DMS 273 (cell line): ENCODE results near the gene ADAMTS8.
A peak's percentile ranks its signal among the peaks of the same experiment; 100 is the strongest.

Experiments
- DNase-seq: peaks from one replicate; lab custom pipeline; 2025; ENCODE audit not compliant: unreplicated experiment; lab: John Stamatoyannopoulos, UW

The ADAMTS8 gene

DNA sequence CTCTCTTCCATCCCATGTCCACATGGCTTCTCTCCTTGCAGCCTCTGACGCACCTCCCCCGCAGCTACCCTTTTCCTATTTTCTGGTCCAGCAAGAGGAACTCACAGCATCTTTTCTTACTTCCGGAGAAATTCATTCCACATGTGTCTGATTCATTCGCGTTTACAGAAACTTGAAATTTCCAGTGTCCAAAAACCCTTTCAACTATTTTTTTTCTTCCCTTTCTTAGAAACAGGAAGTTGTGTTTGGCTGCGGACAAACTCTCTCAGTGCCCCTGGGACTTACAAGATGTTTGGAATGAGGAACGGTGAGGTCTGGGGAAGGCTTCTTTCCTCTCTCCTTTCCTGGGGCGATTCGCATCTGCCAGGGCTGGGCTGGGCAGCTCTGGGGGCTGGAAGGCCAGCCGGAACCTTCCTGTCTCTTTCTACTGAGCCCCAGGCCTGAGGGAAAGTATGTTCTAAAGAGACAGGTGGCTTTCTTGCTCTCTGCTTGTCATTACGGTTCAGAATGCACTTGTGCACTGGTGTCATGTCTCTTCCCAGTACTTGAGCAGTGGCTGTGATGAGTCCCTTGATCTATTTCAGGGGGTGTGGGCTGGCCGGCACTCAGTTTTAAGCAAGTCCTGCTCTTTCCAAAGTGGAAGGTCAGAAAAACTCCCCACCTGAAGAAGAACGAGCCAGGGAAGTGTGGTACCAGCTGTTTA, 27.5 kb downstream of the ADAMTS8 start:
- no peak for DNase-seq

- DNase-seq = no peak
Observed at GRCh38 chr11:130399196-130399595, 29.2 kb downstream of the ADAMTS8 start.

DNA sequence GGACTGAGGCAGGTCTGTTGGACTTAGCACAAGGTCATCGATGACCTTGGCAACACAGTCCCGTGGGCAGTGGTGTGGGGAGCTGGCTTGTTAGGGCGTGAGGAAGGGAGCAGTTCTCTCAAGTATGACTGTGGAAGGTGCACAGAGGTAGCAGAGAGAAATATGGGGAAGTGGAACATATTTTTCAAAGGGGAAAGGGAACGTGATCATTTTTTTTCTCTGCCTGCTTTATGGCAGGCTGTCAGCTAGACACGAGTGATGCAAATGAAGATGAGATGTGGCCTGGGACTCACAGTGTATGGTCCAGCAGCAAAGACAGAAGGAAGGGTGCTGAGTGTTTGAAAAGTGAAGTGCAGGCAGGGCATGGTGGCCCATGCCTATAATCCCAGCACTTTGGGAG, 30.6 kb downstream of the ADAMTS8 start:
- DNase-seq = no peak

DNA sequence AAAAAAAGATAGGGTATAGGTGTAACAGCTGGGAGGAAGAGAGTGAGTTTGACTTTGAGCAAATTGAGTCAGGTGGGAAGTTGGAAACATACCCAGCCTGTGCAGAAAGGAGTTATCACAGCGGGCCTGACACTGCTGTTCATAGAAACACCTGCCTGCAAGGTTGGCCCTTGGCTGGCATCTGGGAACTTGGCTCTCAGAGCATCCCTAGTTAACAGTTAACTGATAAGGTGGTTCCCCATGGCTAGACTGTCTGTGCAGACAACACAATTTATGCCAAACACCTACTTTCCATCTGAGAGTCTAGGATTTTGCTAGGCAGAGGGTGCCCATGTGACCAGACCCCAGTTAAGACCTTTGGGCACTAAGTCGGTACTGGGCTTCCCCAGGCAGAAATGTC, 31.4 kb downstream of the ADAMTS8 start:
- DNase-seq = no peak

- DNase-seq = no peak
Observed at GRCh38 chr11:130394615-130395014, 33.8 kb downstream of the ADAMTS8 start.

- DNase-seq = no peak
Observed at GRCh38 chr11:130391711-130392110, 36.7 kb downstream of the ADAMTS8 start.

- peak; percentile 25 for DNase-seq
Observed at GRCh38 chr11:130390071-130390758, 38.2 kb downstream of the ADAMTS8 start.

DNA sequence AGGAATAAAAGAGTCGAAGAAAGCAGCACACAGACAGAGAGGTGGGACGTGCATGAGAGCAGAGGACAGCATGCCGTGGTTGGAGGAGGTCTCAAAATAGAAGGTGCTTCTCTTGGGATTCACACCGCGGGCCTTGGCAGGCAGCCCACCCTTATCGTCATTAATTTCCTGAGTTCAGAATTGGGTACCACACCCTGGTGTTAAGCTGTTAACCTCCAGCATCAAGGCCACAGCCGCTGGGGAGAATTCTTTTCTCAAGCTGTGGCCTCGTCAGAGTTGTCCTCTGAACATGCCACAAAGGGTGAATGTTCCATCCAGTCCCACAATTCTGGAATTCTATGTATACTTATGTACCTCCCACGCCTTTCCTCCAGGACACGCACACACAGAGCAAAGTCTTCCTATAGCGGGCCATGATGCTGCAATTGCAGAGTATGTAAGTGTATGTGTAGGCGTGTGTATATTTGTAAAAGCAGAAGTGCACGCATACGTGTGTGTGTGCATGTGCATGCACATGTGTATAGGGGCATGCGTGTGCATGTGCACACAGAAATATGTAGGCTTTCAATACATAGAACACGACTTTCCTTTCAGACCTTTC, 39.0 kb downstream of the ADAMTS8 start:
- DNase-seq = no peak

DNA sequence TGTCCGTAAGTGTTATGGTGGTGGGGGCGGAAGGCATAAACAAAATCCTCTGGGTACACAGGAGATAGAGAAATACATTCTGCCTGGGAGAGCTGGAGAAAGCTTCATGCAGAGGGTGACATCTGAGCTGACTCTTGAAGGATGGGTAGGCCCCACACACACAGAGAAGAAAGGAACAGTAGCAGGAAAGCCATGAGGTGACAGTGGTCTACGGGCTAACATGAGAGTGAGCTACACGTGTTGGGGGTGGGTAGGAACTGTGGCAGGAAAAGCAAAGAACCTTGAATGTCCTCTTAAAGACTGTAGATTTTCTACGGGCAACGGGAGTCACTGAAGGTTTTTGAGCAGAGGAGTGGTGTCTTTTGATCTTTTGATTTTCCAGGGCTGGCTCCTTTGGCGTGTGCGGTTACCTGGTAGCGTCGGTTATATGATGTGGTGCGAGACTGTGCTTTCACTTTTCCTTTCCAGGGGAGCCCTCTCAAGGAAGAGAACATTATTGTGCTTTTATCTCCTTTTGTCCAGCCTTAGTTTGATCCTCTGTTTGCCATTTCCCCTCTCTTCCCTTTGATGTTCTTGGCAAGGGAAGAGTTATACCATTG, 39.7 kb downstream of the ADAMTS8 start:
- DNase-seq = no peak

- DNase-seq = no peak
Observed at GRCh38 chr11:130386056-130386455, 42.4 kb downstream of the ADAMTS8 start.

- DNase-seq = no peak
Observed at GRCh38 chr11:130383344-130384211, 44.8 kb downstream of the ADAMTS8 start.

- DNase-seq = peak; percentile 45
Observed at GRCh38 chr11:130381317-130381716, 47.1 kb downstream of the ADAMTS8 start.

DNA sequence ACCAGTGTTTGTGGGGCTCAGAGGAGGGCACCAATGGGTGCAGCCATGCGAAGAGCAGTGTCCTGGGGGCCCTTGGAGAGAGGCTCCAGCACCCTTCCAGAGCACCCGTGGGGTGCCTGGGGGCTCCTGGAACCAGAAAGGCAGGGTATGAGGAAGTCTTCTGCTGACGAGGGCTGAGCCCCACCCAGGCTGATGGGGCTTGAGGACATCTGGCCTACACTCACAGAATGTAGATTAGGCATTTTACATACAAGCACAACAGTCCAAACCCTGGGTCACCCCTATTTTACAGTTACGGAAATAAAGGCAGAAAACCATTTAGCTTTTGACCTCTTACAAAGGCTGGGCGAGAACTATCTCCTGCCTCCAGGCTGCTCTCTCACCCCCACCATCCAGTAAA, 47.6 kb downstream of the ADAMTS8 start:
- DNase-seq = no peak

GRCh38 chr11:130379276-130379675, 49.1 kb downstream of the ADAMTS8 start:
- DNase-seq = no peak

DNA sequence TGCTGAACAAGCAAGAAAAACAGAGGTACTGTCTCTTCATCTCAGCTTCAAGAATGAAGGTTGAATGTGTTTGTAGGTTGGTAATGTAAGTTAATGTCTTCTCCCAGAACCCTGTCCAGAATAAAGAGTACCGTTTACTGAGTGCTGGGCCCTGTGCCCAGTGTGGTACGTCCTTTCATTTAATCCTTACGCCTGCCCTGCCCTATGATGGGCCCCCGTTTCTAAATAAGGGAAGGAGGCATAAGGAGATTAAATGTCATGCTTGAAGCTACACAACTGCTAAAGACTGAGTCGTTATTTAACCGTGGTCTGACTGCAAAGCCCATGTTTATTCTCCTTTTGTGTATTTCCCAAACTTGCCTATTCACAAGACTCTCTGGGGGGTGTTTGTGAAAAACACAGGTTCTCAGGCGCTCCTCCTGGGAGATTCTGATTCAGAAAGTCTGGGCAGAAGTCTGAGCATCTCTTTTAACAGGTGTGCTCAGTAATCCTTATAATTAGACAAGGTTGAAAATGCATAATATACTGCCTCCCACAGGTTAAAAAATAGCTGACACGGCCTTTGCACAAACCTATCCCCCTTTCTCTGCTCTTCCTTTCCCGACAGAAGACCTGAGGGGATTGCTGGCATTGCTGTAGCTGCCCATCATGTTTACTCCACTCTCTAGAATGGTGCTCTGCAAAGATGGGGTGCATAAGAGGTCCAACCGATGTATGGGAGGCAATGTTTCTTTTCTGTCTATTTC, 57.4 kb downstream of the ADAMTS8 start:
- peak; percentile 10 for DNase-seq

GRCh38 chr11:130369713-130370112, 58.7 kb downstream of the ADAMTS8 start:
- DNase-seq = no peak

GRCh38 chr11:130369141-130369691, 59.2 kb downstream of the ADAMTS8 start:
- no peak for DNase-seq

DNA sequence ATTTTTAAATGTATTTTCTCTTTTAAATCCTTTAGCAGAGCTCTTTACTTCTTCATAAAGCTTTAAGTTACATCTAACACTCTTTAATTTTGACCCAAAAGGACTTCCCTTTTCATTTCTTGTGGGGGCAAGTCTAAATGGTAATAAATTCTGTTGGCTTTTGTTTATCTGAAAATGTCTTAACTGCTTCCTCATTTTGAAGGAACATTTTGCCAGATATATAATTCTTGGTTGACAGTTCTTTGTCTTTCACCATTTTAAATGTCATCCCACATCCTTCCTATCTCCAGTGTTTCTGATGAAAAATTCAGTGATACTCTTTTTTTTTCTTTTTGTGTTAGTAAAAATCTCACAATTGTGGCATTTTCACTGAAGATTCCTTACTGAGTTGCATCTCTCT, 69.0 kb downstream of the ADAMTS8 start:
- DNase-seq = no peak

GRCh38 chr11:130358398-130358797, 70.0 kb downstream of the ADAMTS8 start:
- no peak for DNase-seq
